CD4-positive, alpha-beta T cell treated with Interleukin-21 for 1 hour (primary cell): Measurements from ENCODE around the gene PMM2.
"Not testable (repeated sequence)": the region's sequence is repeated elsewhere in the genome, so short reads cannot be mapped to it uniquely, and the experiment has no call there.

Experiments
- DNase-seq: peaks from one replicate; pipeline ENCODE4 v3.0.0-alpha.2; 2020

PMM2 gene

DNA sequence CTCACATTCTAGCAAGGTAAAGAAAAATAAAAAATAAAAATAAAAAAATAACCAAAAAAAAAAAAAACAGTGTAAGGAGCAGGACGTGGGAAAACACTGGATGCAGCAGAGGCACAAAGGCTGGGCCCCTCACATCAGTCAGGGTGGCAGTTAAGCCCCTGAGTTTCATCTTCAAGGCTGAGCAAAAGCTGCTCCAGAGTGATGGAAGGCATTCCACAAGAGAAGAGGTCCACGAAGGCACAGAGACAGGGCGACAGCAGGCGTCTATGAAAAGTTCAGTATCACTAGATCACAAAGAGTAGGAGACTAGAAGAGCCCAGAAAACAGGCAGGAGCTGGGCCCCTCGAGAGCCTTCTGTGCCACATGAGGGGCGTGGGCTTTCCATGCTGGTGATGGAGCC is 12.2 kb upstream of the PMM2 start:
- no peak for DNase-seq

GRCh38 chr16:8786316-8786715 is 11.3 kb upstream of the PMM2 start:
- not testable (repeated sequence) for DNase-seq

DNA sequence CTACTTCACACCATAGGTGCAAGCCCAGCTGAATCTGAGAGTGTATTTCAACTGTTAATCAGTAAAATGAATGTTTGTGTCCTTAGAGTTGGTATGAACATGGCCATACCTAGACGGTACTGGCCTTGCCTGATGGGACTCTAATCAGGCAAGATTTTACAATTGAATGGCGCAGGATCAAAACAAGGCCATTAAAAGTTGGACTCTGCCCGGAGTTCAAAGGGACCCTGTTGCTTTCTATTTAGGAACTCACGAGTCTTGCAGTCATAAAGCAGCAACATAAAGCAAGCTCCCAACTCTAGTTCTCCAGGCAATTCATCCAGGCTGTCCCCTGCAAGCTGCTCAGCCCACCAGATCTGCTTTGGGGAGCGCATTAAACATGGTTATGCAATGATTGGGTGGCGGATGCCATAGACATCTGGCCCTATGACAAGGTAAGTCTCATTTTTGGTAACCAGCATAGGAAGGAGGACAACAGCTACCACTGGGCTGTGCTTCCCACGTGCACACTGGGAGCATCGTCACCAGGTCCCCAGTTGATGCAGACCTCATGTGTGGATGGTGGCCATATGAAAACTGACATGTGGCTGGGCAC is 9.0 kb upstream of the PMM2 start:
- no peak for DNase-seq

DNA sequence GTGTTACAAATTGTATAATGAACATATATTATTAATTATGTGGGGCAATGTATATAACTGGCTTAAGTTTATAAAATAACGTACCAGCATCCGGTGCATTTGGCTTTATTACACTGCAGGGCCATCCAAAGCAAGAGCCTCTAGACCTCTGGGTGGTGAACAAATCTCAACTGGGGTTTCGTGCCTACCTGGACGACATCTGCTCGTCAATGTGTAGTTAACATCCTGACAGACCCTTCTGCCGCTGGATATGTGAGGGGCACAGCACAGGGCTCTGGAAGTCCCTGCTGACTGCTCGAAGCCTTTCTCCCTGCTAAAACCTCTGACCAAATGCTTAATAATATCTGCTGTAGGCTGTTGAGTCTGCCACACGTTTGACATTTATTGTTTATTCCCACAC is 2.5 kb upstream of the PMM2 start:
- DNase-seq, result no peak

DNA sequence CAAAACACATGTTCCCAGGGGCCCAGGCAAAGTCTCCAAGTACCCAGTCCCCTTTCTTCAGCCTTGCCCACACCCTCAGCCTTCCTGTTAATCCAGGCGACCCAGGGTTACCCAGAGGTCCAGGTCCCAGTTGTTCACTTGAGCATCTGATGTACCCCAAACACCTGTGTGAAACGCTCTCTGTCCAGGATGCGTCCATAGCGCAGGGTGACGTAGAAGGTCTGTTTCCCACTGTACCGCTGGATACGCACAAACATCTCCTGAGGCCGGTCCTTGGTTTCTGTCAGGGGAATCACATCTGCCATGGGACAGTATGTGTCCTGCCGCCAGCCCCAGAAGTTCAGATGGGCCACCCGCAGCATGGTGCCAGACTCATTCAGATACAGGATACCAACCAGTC is 1.8 kb upstream of the PMM2 start:
- DNase-seq, result no peak

DNA sequence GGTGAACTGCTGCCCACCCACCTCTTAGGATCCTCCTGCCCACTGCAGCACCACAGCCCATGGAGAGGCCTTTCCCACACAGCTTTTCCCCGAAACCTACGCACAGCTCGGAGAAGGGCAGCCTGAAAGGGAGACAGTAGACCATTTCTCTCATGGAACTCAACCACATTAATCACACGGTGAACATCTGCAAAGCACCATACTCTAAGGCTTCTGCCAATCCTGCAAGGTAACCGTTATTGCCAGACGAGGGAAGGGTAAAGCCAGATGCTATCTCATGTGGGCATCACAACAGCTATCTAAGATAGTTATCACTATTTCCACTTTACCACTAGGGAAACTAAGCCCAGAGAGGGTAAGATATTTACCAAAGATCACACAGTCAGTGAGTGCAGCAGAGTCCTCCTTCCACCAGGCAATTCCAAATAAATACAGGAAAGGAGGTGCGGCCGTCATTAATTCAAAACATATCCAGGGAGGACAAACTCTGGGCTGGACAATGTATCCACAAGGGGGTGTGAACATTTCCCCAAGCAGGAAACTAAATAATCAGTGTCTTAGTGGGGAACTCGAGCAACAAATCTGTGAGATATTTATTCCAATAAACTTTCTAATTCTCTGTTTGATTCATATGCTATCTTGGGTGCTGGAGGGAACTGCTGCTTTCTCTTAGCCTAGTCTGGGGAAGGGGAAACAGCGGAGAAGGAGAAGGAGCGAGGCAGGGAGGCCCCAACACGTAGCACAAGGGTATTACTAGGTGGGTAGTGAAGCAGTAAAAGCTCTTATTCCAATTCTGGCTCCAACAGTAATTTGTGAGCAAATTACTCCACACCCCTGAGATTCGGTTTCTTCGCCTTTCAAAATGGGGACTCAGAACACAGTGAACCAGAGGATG is 923 bp upstream of the PMM2 start:
- DNase-seq, result no peak

DNA sequence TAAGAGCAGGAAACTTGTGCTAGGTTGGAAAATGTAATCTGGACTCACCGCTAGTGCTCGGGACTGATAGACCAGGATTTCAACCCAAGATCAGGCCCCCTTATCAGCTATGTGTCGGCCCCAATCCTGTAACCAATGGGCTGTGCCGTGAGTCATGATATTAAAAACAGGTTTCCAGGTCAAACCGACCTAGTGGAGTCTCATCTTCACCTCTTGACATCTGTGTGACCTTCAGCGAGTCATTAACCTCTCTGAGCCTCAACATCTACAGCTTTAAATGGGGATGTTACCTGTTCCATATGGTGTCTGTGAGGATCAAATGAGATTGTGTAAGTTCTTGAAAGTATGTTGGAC is 512 bp downstream of the PMM2 start:
- DNase-seq, result no peak

- no peak for DNase-seq
Measured at GRCh38 chr16:8798535-8799157, 1.0 kb downstream of the PMM2 start.

GRCh38 chr16:8801701-8802100 is 4.1 kb downstream of the PMM2 start:
- DNase-seq, result no peak

- not testable (repeated sequence) for DNase-seq
Measured at GRCh38 chr16:8803733-8804132, 6.1 kb downstream of the PMM2 start.

- DNase-seq, result no peak
Measured at GRCh38 chr16:8804313-8804712, 6.7 kb downstream of the PMM2 start.

- no peak for DNase-seq
Measured at GRCh38 chr16:8806272-8806983, 8.8 kb downstream of the PMM2 start.

- DNase-seq, result no peak
Measured at GRCh38 chr16:8807189-8807588, 9.6 kb downstream of the PMM2 start.

- DNase-seq, result no peak
Measured at GRCh38 chr16:8808009-8808408, 10.4 kb downstream of the PMM2 start.

DNA sequence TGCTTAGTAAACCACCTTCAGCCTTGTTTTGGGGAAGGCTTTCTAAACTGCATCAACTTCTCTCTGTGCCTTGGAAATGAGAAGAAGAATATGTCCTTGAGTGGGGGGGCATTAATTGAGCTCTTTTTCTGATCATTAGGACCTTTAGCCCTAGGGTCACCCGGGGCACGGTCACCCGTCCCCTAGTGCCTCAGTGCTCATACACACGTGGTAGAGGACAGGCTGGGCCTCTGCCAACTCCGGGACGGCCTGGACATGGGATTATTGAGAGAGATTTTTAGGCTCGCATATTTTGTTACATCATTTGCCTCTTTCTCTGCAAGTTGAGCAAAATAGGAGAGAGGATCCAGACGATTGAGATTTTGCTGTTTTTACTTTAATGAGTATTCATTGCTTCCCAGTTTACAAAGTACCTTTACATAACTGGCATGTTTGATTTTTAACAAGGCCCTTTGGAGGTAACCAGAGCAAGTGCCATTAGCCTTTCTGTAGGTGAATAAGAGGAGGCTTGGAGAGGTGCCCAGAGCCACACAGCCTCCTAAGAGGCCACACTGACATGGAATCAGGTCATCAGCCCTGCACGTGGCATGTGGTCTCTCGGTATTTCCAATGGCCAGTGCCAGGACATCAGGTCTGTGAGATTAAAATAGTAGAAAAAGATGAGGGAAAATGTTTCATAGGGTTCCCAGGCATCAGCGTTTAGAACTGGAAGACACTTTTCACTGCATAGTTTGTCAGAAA is 11.1 kb downstream of the PMM2 start:
- DNase-seq, result no peak

DNA sequence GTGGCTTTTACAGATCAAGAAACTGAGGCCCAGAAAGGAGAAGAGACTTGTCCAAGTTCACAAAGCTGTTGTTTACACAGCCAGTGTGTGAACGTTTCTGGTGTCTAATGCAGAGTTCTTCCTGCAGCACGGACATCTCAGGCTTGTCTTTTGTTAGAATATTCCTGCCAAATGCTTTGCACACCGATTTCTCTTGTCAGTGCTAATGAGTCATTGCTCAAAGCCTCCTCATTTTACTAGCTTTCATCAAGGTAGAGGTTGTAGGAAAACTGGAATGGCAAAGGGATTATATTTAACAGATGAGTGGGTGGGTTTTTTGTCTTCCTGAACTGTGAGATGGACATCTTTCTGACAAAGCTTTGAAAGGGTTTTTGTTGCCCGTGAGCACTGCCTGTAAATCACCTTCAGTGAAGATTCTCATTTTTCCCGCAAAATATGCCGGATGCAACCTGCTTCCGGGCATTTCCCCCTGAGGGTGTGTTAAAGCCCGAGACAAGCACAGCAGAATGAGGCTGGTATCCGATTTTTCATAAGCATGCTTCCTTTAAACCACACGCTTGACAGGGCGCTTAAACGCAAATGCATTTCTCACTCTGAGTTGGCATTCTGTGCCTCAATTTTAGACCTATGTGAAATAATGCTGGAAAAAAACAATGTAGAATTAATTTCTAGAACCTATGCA is 14.7 kb downstream of the PMM2 start:
- DNase-seq, result no peak

DNA sequence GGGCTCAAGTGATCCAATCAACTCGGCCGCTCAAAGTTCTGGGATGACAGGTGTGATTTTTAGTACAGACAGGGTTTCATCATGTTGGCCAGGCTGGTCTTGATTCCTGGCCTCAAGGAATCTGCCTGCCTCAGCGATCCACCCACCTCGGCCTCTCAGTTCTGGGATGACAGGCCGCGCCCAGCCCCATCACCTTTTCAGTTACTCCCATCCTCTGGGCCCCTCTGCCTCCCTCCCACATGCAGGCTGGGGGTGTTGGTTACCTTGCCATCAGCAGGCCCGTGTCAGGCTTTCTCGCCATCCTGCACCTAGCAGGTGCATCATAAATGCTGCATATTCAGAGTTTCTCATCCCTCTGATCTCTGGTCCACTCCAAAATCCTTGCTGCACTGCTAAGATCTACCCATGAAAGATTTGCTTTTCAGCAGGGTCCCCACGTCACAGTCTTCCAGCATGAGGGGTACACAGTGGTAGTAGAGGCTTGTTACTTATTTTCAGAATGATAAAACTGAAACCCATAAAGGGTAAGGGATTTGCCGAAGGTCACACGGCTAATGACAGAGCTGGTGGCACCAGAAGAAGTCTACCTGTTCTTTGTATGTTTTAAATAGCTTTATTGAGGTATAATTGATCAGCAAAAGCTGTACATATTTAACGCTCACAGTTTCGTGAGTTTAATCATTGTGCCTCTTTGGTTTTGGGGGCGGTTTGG is 16.6 kb downstream of the PMM2 start:
- no peak for DNase-seq

DNA sequence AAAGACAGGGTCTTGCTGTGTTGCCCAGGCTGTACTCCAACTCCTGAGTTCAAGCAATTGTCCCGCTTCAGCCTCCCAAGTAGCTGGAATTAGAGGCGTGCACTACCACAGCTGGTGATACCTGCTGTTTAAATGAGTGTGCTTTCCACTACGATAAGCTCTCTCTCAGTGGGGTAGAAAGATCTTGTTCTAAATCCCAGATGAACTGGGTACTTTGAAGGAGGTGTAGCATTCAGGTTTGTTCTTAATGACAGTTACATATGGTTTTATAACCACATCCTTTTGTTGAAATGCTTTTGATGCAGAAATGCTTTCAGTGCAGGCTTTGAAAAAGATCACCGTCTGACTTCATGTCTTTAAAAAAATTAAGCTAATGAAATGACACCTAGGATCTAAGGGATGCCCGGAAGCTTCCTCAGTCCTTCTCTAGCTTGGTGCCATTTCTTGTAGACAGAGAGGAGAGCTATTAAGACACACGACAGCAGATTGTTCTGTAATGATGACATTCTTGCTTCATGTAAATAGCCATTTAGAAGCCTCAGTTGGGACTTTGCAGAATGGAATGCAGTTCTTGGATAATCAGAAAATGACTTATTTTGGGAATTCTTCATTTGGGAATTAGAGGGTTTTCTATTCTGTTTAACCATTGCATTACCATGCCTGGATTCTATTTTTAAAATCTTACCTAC is 19.5 kb downstream of the PMM2 start:
- peak; percentile 19 for DNase-seq

- no peak for DNase-seq
Measured at GRCh38 chr16:8818504-8819270, 21.0 kb downstream of the PMM2 start.

DNA sequence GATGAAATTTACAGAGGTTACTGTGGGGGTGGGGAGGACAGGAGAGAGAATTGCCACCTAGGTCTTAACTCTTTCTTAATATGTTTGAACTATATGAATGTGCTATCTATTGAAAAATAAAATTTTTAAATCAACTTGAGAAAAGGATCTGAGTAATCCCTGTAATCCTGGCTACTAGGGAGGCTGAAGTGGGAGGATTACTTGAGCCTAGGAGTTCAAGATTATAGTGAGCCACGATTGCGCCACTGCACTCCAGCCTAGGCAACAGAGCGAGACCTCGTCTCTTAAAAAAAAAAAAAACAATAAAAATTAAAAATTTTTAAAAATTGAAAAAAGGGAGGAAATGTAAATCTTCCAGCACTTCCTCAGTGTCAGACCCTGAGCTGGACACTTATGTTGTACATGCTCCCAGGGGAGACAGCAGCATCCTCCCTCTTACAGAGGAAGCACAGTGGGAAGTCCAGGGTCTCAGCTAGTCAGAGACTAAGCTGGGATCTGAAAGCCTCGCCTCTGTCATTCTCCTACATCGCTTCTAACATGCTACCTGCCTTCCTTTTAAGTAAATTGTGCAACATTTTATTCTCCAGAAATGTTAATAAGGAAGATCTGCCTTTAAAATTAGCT is 21.9 kb downstream of the PMM2 start:
- no peak for DNase-seq
